HG03139 (cell line): ENCODE results near the gene HTT.
"Not testable (repeated sequence)": the region's sequence is repeated elsewhere in the genome, so short reads cannot be mapped to it uniquely, and the experiment has no call there.

ENCODE experiments used
- ATAC-seq: cut with Tn5 transposase; IDR thresholded peaks from one replicate; pipeline ENCODE4 v1.9.1; 2021; ENCODE audit not compliant: unreplicated experiment

Gene HTT

GRCh38 chr4:3044870-3045819 lies 29.3 kb upstream of the HTT start:
- no peak for ATAC-seq

- no peak for ATAC-seq
These were observed 28.3 kb upstream of the HTT start for GRCh38 chr4:3046162-3046561.

DNA sequence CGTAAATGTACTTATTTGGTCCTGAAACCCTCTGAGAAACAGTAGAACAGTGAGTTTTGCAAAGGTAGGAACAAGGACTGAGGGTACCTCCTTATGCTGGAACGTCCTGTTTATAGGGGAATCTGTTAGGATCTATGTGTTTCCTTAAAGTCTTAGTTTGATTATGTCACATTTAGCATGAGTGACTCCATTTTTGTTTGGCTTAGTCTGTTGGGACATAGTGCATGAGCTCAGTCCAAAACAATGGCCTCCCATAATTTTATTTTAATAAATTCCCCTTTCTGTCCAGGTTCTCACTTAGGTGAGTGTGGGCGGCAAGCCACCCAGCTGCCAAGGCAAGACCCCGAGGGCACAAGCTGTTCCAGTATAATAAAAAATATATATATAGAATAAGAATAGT lies 27.9 kb upstream of the HTT start:
- ATAC-seq: no peak

DNA sequence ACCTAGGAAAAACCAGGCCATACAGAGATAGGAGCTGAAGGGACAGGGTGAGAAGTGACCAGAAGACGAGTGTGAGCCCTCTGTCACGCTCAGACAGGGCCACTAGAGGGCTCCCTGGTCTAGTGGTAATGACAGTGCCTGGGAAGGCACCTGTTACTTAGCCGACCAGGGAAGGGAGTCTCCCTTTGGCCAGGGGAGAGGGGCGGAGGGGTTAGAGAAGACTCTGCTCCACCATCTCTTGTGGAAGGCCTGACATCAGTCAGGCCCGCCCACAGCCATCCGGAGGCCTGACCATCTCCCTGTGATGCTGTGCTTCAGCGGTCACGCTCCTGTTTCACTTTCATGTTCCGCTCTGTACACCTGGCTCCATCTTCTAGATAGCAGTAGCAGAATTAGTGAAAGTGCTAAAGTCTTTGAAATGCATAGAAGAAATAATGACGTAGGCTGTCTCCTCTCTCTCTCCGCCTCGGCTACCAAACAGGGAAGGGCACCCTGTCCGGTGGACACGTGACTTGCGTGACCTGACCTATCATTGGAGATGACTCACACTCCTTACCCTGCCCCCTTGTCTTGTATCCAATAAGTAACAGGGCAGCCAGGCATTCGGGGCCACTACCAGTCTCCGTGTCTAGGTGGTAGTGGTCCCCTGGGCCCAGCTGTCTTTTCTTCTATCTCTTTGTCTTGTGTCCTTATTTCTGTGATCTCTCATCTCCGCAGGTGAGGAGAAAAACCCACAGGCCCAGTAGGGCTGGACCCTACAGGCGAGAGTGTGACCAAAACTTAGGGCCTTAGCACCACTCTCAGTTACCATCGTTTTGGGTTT lies 26.8 kb upstream of the HTT start:
- peak; percentile 84 for ATAC-seq

- ATAC-seq: not testable (repeated sequence)
These were observed 23.2 kb upstream of the HTT start for GRCh38 chr4:3051141-3051897.

- ATAC-seq: no peak
These were observed 20.2 kb upstream of the HTT start for GRCh38 chr4:3054169-3054759.

- ATAC-seq: no peak
These were observed 14.5 kb upstream of the HTT start for GRCh38 chr4:3059943-3060342.

GRCh38 chr4:3060946-3061345 lies 13.5 kb upstream of the HTT start:
- ATAC-seq: no peak

DNA sequence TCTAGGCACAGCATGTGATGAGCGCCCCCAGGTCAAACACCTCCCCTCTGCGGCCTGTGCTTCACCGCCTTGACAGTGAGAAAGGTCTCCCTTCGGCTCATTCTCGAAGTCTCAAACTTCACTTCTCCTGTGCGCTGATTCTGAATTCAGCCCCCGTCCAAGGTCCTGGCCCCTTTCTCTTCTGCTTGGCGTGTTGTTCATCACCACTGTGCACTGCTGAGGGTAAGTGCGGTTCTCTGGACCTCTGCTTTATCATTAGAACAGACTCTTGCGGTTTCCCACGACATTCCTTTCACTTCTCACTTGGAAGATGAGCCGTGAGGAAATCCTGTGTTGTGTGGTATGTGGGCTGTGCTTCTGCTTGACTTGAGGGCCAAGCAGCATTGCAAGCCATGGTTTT lies 12.0 kb upstream of the HTT start:
- ATAC-seq: no peak

- no peak for ATAC-seq
These were observed 8.9 kb upstream of the HTT start for GRCh38 chr4:3065551-3065950.

DNA sequence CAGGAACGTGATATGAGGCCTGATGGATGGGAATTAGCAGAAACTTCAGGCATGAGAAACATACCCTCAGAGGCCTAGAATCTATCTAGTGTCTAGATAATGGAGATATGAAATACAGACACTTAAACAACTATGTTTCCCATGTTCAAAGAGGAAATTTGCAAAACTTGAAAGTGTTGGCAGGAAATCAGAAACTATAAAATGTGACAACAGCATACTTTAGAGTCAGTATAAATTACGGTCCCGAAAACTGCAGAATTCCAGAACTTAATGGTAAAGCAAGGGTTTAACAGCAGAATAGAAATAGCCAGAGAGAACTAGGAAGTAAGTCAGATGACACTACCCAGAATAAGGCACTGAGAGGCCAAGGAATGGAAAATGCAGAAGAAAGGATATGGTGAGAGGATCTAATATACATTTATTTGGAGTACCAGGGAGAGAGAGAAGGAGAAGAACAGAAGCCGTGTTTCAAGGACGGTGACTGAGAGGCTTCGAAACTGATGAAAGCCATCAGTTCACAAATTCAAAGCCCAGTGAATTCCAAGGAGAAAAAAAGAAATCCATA lies 7.6 kb upstream of the HTT start:
- ATAC-seq: no peak

GRCh38 chr4:3067473-3068001 lies 6.9 kb upstream of the HTT start:
- ATAC-seq: no peak

- ATAC-seq: no peak
These were observed 4.8 kb upstream of the HTT start for GRCh38 chr4:3069661-3070199.

DNA sequence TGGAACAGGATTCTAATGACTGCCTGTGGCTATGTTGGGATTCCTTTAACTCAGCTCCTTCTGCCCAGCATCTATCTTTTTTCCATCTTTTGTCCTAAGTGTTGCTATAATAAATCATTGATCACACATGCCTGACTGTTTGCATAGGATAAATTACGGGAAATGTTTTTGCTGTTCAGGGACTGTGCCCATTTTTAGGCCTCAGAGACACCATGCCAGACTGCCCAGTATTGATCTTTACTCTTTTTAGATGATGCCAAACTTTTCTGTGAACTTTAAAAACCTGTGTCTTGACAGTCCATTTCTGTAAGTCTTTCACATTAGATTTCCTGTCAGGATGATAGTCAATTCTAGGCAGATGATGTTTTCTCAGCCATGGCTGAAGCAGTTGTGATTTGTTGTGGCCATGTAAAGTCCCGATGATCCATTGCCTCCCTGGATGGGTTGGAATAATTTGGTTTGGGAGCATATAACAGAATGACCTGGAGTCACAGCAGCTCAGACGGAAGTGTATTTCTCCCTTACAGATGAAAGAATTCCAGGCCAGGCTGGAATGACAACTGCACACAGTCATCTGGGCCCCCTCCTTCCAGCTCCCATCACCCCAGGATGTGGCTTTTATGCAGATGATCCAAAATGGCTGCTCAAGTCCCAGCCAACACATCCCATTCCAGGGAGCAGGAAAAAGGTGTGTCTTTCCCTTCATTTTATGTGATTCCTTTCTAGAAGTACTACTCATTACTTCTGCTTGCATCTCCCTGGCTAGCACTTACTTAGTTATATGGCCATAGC lies 3.6 kb upstream of the HTT start:
- ATAC-seq: no peak

- ATAC-seq: no peak
These were observed 2.7 kb upstream of the HTT start for GRCh38 chr4:3071811-3072210.

- ATAC-seq: peak; percentile 34
These were observed 1.1 kb upstream of the HTT start for GRCh38 chr4:3073158-3074077.

DNA sequence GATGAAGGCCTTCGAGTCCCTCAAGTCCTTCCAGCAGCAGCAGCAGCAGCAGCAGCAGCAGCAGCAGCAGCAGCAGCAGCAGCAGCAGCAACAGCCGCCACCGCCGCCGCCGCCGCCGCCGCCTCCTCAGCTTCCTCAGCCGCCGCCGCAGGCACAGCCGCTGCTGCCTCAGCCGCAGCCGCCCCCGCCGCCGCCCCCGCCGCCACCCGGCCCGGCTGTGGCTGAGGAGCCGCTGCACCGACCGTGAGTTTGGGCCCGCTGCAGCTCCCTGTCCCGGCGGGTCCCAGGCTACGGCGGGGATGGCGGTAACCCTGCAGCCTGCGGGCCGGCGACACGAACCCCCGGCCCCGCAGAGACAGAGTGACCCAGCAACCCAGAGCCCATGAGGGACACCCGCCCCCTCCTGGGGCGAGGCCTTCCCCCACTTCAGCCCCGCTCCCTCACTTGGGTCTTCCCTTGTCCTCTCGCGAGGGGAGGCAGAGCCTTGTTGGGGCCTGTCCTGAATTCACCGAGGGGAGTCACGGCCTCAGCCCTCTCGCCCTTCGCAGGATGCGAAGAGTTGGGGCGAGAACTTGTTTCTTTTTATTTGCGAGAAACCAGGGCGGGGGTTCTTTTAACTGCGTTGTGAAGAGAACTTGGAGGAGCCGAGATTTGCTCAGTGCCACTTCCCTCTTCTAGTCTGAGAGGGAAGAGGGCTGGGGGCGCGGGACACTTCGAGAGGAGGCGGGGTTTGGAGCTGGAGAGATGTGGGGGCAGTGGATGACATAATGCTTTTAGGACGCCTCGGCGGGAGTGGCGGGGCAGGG lies 568 bp downstream of the HTT start:
- ATAC-seq: no peak

DNA sequence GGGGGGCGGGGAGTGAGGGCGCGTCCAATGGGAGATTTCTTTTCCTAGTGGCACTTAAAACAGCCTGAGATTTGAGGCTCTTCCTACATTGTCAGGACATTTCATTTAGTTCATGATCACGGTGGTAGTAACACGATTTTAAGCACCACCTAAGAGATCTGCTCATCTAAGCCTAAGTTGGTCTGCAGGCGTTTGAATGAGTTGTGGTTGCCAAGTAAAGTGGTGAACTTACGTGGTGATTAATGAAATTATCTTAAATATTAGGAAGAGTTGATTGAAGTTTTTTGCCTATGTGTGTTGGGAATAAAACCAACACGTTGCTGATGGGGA lies 1.1 kb downstream of the HTT start:
- no peak for ATAC-seq
